CD4-positive, alpha-beta T cell treated with Interleukin-15 for 1 hour (primary cell): ENCODE results near the gene FXYD6.

Experiments
- DNase-seq: peaks from one replicate; pipeline ENCODE4 v3.0.0-alpha.2; 2020

The FXYD6 gene

GRCh38 chr11:117827521-117828511, 48.6 kb downstream of the FXYD6 start:
- no peak for DNase-seq

GRCh38 chr11:117826832-117827231, 49.6 kb downstream of the FXYD6 start:
- no peak for DNase-seq

- DNase-seq: no peak
Measured at GRCh38 chr11:117826190-117826570, 50.3 kb downstream of the FXYD6 start.

- no peak for DNase-seq
Measured at GRCh38 chr11:117825538-117826189, 50.8 kb downstream of the FXYD6 start.

- no peak for DNase-seq
Measured at GRCh38 chr11:117824571-117825537, 51.6 kb downstream of the FXYD6 start, which contains the start of gene FXYD2. TSS of gene FXYD2 (minus strand) at chr11:117824744. CDS start at chr11:117824678, 66 bp downstream.

GRCh38 chr11:117823946-117824420, 52.5 kb downstream of the FXYD6 start:
- no peak for DNase-seq

GRCh38 chr11:117823294-117823945, 53.0 kb downstream of the FXYD6 start:
- DNase-seq: peak; percentile 52

GRCh38 chr11:117822074-117823033, 54.1 kb downstream of the FXYD6 start:
- peak; percentile 51 for DNase-seq

GRCh38 chr11:117821431-117821830, 55.0 kb downstream of the FXYD6 start:
- no peak for DNase-seq

GRCh38 chr11:117820516-117820915, 55.9 kb downstream of the FXYD6 start:
- DNase-seq: no peak

- no peak for DNase-seq
Measured at GRCh38 chr11:117820071-117820470, 56.4 kb downstream of the FXYD6 start.

- DNase-seq: peak; percentile 52
Measured at GRCh38 chr11:117819096-117820040, 57.1 kb downstream of the FXYD6 start.

GRCh38 chr11:117818041-117818873, 58.2 kb downstream of the FXYD6 start:
- peak; percentile 69 for DNase-seq

- peak; percentile 83 for DNase-seq
Measured at GRCh38 chr11:117817368-117818040, 59.0 kb downstream of the FXYD6 start.

GRCh38 chr11:117816846-117817367, 59.6 kb downstream of the FXYD6 start:
- peak; percentile 62 for DNase-seq

GRCh38 chr11:117816151-117816741, 60.2 kb downstream of the FXYD6 start:
- no peak for DNase-seq

- peak; percentile 90 for DNase-seq
Measured at GRCh38 chr11:117815262-117815803, 61.1 kb downstream of the FXYD6 start.
